ENCODE measurements around the gene MIF4GD.
"Not testable (repeated sequence)": the region's sequence is repeated elsewhere in the genome, so short reads cannot be mapped to it uniquely, and the experiment has no call there.

MIF4GD gene

GRCh38 chr17:75261336-75262111 lies 9.5 kb downstream of the MIF4GD start, which contains the start of the genes GGA3 and MRPS7:
TSS of gene GGA3 (minus strand) at chr17:75261606. CDS start at chr17:75261587, 19 bp downstream.
TSS of gene MRPS7 (plus strand) at chr17:75261879. CDS start at chr17:75261901, 22 bp downstream.
- peak; percentile 55 to 99 (median 90) for DNase-seq

GRCh38 chr17:75260641-75261335 lies 10.2 kb downstream of the MIF4GD start:
- DNase-seq, result no peak

- DNase-seq, result not testable (repeated sequence)
These were observed 13.8 kb downstream of the MIF4GD start for GRCh38 chr17:75257228-75257627.

- DNase-seq, result not testable (repeated sequence)
These were observed 14.9 kb downstream of the MIF4GD start for GRCh38 chr17:75255954-75256698.

DNA sequence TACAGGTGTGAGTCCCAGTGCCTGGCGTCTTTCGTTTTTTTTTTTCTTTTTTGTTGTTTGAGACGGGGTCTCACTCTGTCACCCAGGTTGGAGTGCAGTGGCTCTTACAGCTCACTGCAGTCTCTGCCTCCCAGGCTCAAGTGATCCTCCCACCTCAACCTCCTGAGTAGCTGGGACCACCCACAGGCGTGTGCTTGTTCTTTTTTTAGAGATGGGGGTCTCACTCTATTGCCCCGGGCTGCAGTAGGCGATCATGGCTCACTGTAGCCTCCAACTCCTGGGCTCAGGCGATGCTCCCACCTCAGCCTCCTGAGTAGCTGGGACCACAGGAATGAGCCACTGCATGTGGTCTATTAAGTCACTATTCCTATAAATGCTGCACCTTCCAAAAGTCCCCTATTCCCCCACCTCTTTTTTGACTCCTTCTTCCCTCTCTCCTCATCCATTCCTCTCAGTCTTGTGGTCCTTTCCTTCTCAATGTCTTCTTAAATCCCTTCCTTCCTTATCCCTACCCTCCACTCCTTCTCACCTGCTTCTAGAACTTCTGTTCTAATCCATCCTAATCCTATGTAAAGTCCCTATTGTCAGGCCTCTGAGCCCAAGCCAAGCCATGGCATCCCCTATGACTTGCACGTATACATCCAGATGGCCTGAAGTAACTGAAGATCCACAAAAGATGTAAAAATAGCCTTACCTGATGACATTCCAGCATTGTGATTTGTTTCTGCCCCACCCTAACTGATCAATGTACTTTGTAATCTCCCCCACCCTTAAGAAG lies 18.8 kb downstream of the MIF4GD start:
- DNase-seq, result no peak

DNA sequence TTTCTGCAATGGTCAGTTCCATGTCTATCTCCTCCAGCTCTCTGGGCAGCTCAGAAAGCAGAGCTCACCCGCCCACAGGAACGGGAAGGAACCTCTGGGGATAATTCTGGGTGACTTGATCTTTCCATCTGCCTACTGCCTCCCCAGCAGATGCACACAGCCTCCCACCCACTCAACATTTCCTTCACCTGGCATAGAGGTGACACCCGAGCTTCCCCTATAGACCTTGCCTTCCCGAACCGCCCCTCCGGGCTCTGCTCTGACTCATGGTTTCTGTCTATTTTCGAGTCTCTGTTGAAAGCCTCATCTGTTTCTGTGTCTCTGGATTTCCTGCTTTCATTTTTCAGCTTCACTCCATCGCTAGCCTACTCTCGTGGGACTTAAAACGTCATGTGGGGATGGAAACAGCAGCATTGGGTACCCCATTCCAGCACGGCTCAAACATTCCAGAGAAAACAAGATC lies 21.0 kb downstream of the MIF4GD start:
- peak in 2 of 56 donors; percentile 14 to 25 for DNase-seq

GRCh38 chr17:75249564-75249963 lies 21.5 kb downstream of the MIF4GD start:
- no peak for DNase-seq

GRCh38 chr17:75246404-75246803 lies 24.6 kb downstream of the MIF4GD start:
- DNase-seq, result no peak

- DNase-seq, result no peak
These were observed 26.0 kb downstream of the MIF4GD start for GRCh38 chr17:75245011-75245410.

DNA sequence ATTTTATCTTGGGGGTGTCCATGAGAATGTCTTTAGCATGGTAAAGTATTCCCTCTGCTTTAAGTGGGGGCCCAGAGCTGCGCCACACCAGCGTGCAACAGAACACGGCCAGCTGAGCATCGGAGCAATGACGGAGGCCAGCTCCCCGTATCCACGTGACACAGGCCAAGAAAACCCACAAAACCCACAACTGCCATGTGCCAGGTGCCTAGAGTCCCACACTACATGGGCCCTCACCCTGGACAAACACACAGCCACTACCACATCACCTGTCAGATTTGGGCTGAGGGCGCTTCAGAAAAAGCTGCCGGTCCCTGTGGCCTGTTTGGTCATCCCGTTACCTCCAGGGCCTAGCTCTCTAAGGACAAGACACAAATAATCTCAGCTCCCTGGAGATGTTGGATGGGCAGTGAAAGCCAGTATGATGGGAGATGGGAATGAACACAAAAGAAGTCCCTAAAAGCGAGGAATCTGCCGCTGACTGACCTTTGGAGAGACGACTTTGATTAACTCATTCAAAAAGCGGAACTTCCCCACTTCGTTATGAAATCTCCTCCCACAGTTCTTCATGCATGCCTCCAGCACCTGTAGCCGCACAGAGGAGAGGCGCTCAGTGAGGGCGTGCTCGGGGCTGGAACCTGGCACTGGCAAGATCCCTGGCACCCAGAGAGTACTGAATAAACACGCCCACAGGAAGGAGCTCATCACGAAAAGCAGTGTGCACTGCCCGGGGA lies 26.7 kb downstream of the MIF4GD start:
- no peak for DNase-seq

GRCh38 chr17:75242461-75243042 lies 28.5 kb downstream of the MIF4GD start:
- no peak for DNase-seq

DNA sequence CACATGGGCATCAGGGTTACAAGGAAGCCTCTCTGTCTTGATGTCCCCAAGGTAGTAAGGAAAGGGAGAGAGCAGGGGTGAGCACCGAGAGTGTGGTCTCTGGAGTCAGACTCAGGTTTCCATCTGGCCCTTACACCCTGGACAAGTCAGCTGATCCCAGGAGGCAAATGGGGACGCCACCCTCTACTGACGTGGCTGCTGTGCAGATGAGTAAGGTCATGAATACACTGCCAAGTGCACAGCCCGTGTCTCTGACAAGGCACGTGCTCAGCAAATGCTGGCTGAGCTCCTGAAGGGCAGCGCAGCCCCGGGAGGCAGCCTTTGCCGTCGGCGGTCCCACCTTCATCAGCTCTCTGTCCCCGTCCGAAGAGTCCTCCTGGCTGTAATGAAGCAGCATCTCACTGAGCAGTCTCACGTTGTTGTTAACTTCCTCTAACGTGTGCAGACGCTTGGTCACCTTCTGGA lies 29.0 kb downstream of the MIF4GD start:
- DNase-seq, result no peak

DNA sequence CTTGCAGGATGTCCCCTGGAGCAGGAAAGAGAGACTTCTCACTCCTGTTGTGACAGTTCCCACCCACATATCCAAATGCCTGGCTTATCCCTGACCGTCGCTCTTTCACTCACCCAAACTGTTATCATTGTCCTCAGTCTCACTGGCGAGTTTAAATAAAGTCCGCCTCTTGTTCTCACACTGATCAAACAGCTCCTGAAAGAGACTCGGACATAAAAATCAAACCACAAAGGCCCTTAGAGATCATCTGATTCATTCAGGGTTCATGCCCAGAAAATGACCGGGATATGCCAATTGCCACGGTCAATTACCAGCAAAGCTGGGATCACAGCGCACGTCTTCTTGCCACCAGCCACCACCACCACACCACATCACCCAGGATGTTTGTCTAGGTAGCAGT lies 29.5 kb downstream of the MIF4GD start:
- DNase-seq, result no peak

DNA sequence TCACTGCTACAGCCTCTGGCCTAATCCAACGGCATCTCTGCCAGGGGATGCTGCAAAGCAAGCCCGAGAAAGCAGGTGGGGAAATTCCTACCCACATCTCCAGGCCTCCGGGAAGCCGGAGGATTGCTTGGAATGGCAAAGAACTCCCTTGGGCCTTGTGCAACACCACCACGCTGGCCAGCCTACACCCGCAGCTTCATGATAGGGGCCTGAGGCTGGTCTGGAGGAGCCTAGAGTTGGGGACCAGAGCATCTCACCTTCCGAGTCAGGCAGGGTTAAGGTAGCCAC lies 29.9 kb downstream of the MIF4GD start:
- DNase-seq, result no peak

DNA sequence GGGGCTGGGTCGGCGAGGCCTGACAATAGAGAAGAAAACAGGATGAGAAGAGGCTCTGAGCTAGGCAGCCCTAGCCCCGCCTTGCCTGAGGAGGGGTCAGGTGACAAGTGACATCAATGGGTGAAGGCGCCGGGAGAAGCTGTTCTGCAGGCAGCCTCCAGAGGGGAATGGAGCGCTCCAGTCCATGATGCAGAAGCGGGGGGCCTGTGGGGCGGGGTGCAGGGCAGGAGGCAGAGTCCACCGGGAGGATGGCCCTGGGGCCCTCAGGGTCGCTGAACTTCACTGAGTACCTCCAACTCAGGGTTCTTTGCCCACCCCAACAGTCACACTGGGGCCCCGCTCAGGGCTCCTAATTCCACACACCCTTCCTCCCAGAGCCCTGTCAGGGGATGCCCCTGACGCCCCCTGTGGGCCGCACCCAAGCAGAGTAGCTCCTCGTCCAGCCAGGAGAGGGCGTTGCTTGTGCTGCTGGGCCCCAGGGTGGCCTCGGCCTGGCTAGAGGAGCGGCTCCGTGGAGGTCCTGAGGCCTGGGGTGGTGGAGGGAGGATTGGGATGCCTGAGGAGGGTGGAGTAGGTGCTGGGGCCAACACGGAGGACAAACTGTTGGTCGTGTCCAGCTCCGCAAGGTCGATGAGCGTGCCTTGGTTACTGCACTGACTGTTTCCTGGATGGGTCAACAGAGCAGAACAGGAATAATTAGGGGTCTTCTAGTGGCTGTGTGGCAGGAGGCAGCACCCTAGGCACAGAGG lies 30.5 kb downstream of the MIF4GD start:
- DNase-seq, result peak in 6 of 56 donors; percentile 16 to 28 (median 24)

GRCh38 chr17:75239778-75240393 lies 31.1 kb downstream of the MIF4GD start:
- no peak for DNase-seq

DNA sequence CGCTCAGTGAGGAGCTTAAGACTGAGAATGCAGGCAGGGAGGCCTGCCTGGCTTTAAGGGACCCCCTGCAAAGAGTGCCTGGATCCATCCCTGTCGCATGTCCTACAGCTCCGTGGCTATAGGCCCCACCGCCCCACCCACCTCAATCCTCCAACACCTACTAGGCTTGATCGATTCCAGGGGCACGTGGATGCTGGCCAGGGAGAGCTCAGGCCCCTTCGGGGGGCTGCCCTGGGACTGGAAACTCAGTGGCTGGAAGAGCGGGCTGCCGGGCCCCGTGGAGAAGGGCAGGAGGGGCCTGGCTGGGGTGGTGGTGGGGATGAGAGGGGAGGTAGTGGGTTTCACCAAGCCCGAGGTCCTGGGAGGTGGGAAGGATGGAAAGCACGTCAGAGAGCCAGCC lies 31.8 kb downstream of the MIF4GD start:
- DNase-seq, result no peak

DNA sequence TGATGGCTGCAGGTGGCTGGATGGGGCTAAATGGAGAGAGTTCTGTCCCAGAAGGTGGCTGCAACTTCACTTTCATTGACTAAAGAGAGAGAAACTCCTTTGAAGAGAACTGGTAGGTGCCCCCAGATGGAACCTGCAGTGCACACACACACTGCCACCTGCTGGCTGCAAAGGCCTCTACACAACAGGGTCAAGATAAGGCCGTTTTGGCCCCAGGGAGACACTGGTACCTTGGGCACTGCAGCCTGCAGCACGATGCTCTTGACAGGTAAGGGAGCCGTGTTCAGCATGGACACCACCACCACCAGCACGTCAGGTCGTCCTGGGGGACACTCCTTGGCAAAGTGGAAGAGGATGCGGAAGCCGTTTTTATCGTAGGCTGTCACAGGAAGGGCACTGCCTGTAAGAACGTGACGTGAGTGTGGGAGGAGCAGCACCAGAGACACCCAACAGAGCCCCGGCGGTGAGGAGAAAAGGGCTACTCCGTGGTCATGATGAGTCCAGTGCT lies 32.3 kb downstream of the MIF4GD start:
- peak in 25 of 56 donors; percentile 13 to 54 (median 27) for DNase-seq
